ENCODE data around the gene BCL6. TPM values are rescaled to one million over a fixed set of nuclear protein-coding genes. Genes with fewer than 3 reads are reported as not detected.

BCL6 gene
- total and polyA plus RNA-seq, 9 of the 15 experiments (the other 6 are each of a cell fraction or from before 2014, with no cell fraction given) = 0.08 to 3.5 (median 1.6) TPM

GRCh38 chr3:187739561-187740332, 5.5 kb downstream of the BCL6 start (continued):
- TF ChIP-seq REST (IDR thresholded peaks at IDR 0.05; ENCODE audit: borderline replicate concordance) (peak; percentile 13; the same call in 1 of the 2 replicates), REST (CRISPR knock-in tag; IDR thresholded peaks at IDR 0.05; ENCODE audit: low read depth) (no peak), BHLHE40 (IDR thresholded peaks at IDR 0.05; ENCODE audit: low read length) (peak; percentile 86), ZNF398 (CRISPR knock-in tag; IDR thresholded peaks at IDR 0.05) (no peak), HCFC1 (IDR thresholded peaks at IDR 0.05; ENCODE audit: low read depth, low read length) (peak; percentile 46; the same call in 1 of the 2 replicates), GATAD2B (IDR thresholded peaks at IDR 0.05; ENCODE audit: borderline replicate concordance) (0 out of 2 replicates have a peak, but pooled peaks have one; percentile 43), SMC3 (conservative IDR thresholded peaks at IDR 0.05; ENCODE audit: insufficient read depth, low read depth, low read length) (peak; percentile 46), PHF20 (IDR thresholded peaks at IDR 0.05; ENCODE audit: partially characterized antibody) (peak; percentile 54), TEAD4 (IDR thresholded peaks at IDR 0.05; ENCODE audit: low read length) (peak; percentile 33; the same call in 1 of the 2 replicates), TEAD4 (CRISPR knock-in tag; IDR thresholded peaks at IDR 0.05; ENCODE audit: borderline replicate concordance) (no peak), CEBPB (tag; IDR thresholded peaks at IDR 0.05) (no peak), NCOA6 (IDR thresholded peaks at IDR 0.05) (peak; percentile 79), GTF2F1 (IDR thresholded peaks at IDR 0.05; ENCODE audit: low read depth, low read length) (no peak), XRCC5 (IDR thresholded peaks at IDR 0.05; ENCODE audit: low read depth, low read length) (peak; percentile 87; the same call in 1 of the 2 replicates), ZKSCAN3 (CRISPR knock-in tag; IDR thresholded peaks at IDR 0.05) (no peak), PCBP2 (IDR thresholded peaks at IDR 0.05; ENCODE audit: low read depth, low read length, poor library complexity, severe bottlenecking) (no peak)
